ENCODE results near the gene IFNGR2.
"Not testable (repeated sequence)": the region's sequence is repeated elsewhere in the genome, so short reads cannot be mapped to it uniquely, and the experiment has no call there.

IFNGR2 gene

DNA sequence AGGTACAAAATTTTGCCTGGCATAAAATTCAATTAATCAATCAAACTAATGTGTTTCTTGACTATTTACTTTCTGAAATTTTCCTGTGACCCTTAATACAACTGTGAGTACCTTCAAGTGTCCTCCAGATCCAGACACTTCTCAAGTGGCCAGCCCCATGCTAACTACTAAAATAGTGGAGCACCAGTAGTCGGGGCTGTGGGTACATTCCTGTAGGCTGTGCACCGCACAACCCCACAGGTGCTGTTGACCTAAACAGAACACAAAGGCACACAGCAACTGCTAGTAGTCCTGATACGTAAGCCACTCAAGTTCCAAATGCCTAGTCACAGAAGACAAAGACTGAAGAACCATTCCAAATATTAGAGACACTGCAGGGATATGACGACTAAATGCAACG is 40.0 kb downstream of the IFNGR2 start:
- DNase-seq, result no peak

DNA sequence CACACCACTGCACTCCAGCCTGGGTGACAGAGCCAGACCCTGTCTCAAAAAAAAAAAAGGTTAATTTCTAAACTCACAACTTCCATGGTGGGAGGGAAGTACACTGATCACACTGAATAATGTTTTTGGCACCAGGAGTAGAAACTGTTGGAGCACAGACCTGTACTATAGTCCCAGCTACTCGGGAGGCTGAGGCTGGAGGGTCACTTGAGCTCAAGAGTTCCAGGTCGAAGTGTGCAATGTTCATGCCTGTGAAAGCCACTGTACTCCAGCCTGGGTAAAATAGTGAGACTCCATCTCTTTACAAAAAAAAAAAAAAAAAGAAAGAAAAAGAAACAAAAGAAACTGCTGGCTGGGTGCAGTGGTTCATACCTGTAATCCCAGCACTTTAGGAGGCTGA is 41.3 kb downstream of the IFNGR2 start:
- DNase-seq, result no peak

DNA sequence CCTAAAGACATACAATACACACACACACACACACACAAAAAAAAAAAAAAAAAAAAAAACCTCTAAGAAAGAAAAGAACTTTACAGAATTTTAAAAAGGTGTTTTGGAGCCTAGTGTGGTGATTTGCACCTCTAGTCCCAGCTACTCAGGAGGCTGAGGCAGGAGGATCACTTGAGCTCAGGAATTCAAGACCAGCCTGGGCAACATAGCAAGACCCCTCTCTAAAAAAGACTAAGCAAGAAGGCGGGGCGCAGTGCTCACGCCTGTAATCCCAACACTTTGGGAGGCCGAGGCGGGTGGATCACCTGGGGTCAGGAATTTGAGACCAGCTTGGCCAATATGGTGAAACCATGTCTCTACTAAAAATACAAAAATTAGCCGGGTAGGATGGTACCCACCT is 43.4 kb downstream of the IFNGR2 start:
- not testable (repeated sequence) for DNase-seq

DNA sequence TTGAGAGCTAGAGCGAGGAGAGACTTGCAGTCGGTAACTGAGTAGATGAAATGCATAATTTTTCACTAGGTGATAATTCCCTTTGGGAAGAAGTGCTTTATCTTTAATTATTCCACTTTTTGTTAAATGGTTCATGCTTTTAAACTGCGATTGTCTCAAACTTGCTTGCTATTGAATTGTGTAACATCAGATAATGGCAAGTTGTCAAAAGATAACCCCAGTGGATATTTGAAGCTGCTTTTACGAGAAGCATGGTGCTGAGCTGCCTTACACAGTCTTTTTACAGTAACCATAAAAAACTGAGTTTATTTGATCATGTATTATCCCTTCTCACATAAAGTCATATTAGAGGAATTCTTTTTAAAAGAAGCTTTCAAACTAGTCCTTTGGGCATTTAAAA is 46.4 kb downstream of the IFNGR2 start:
- no peak for DNase-seq

DNA sequence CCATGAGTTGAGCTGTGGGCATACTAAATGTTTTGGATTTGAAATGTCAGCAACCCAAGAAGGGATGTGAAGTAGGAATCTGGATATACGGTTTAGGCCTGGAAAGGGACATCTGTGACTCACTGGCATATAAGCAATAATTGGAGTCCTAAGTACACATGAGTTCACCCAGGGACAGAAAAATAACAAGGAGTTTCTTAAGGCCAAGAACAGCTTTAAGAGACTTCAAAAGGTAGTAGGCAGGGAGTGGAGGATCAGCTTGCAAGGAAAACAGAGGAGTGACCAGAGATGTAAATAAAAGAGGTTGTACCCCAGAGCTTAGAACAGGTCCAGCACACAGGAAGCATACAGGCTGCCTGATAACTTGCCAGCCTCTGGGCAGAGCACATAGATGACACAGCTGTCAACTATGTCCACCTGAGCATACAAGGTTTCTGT is 48.4 kb downstream of the IFNGR2 start:
- DNase-seq, result no peak

DNA sequence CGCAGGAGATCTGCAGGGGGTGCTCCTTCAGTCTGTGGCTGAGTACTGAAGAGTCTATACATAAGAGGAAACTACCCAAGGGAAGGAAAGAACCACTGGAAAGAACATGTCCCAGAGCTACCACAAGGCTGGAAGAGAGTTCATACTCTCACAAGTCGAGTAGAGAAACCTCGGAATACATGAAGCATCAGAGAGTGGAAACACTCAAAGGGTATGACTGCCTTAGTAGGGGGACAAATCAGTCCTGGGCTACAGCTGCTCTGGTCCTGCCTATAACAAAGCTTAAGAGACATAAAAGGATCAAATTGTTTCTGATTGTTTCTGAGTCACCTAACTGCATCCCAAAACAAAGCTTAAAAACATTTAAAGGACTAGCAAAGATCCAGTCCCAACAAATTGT is 49.1 kb downstream of the IFNGR2 start:
- DNase-seq, result no peak

DNA sequence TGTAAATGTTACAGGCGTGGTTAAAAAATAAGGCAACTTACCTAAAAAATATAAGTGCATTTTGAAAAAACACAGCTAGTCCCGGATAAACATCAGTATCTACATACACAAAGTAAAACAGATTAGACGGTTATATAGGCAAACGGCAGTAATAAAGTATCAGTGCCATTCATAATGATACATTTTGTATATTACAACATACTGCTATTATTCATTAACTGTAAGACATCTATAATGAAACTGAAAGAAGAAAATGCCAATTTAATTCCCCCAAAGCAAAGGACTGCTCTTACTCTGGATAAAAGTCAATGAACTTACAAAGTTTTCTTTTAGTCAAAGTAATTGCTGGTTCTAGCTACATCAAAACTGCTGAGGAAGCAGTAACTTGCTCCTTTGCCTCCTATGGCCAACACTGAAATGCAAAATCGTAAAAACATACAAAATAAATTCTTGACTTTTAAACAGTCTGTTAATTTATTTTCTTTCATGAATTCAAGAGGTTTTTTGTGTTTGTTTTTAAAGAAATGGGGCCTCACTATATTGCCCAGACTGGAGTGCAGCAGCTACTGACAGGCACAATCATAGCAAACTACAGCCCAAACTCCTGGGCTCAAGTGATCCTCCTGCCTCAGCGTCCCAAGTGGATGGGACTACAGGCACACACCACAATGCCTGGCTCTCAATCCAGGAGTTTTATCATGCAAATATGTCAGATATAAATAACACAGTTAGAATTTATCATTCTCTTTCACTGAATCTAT is 52.7 kb downstream of the IFNGR2 start:
- no peak for DNase-seq

DNA sequence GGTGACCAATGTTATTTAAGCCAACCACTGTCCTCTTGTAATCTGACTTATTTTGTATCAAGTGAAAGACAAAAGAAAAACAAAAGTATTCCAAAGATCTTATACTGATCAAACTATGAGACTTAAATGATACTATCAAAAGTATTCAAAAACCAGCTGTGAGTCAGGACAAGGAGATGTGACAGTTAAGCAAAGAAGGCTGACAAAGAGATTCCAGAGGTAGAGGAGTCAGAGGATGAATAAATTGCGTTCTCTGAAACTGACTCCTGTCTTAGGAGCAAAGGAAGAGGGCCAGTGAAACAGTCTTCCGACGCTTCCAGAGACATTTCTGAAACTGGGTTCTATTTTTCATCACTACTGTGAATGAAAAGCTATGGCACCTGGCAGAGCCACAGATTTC is 55.6 kb downstream of the IFNGR2 start:
- no peak for DNase-seq

DNA sequence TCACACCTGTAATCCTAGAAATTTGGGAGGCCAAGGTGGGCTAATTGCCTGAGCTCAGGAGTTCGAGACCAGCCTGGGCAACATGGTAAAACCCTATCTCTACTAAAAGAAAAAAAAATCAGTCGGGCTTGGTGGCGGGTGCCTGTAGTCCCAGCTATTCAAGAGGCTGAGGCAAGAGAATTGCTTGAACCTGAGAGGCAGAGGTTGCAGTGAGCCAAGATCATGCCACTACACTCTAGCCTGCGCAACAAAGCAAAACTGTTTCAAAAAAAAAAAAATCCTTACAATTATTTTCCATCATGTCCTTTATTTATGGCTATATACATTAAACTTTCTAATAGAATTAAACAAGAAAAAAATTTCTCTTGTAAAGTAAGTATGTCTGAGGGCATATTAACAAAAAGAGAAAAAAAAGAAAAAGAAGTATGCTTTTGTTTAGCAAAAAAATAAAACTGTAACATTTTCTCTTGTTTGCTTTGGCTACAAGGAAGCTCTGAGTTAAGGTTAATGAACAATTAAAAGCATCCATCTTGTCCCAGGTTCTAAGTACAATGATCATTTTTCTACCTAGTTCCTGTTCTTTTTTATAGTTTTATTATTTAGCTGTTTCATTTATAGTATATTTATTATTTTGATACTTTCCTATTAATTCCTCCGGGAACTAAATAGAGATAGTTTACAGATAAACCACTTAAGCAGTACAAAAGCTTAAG is 58.5 kb downstream of the IFNGR2 start:
- no peak for DNase-seq

DNA sequence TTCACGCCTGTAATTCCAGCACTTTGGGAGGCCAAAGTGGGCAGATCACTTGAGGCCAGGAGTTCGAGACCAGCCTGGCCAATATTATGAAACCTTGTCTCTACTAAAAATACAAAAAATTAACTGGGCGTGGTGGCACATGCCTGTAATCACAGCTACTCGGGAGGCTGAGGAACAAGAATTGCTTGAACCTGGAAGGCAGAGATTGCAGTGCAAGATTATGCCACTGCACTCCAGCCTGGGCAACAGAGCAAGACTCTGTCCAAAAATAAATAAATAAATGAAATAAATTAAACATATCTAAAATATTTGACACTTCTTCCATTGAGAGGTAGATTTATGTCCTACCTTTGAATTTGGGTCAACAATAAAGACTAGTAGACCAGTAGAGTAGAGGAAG is 66.0 kb downstream of the IFNGR2 start:
- DNase-seq, result not testable (repeated sequence)

DNA sequence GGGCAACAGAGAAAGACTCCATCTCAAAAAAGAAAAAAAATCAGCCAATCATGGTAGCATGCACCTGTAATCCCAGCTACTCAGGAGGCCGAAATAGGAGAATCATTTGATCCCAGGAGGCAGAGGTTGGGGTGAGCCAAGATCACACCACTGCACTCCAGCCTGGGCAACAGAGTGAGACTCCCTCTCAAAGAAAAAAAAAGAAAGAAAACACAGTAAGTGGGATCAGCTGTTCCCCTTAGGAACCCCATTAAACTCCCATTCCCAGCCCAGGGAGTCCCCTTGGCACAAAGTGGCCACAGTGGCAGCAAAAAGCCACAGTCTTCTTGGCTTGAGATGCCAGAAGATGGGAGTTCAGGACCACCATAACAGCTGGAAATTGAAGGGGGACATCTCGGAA is 67.5 kb downstream of the IFNGR2 start:
- no peak for DNase-seq

DNA sequence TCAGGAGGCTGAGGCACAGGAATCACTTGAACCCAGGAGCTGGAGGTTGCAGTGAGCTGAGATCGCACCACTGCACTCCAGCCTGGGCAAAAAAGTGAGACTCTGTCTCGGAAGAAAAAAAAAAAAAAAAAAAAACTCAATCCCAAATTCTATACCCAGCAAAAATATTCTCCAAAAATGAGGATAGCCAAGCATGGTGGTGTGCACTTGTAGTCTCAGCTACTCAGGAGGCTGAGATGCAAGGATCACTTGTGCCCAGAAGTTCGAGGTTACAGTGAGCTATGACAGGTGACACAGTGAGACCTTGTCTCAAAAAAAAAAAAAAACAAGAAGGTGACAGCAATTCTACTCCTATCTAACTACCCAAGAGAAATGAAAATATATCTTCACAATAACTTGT is 70.1 kb downstream of the IFNGR2 start:
- DNase-seq, result no peak

DNA sequence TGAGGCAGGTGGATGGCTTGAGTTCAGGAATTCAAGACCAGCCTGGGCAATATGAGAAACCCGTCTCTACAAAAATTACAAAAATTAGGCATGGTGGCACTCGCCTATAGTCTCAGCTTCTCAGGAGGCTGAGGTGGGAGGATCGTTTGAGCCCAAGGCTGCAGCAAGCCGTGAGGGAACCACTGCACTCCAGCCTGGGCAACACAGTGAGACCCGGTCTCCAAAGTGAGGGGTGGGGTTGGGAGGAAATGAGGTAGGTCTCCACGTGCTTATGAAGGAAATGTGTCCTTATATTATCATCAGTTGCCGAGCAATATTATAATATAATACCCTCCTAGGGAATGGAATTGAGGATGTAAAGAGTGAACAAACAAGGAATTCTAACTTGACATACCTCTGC is 73.9 kb downstream of the IFNGR2 start:
- DNase-seq, result no peak

DNA sequence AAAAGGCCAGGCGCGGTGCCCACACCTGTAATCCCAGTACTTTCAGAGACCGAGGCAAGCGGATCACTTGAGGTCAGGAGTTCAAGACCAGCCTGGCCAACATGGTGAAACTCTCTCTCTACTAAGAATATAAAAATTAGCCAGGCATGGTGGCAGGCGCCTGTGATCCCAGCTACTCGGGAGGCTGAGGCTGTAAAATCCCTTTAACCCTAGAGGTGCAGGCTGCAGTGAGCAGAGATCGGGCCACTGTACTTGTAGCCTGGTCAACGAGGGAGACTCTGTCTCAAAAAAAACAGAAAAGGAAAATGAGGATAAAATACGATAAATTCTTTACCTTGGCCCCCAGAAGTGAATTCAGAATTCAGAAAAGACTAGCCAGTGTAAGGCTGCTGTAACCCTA is 75.0 kb downstream of the IFNGR2 start:
- no peak for DNase-seq

DNA sequence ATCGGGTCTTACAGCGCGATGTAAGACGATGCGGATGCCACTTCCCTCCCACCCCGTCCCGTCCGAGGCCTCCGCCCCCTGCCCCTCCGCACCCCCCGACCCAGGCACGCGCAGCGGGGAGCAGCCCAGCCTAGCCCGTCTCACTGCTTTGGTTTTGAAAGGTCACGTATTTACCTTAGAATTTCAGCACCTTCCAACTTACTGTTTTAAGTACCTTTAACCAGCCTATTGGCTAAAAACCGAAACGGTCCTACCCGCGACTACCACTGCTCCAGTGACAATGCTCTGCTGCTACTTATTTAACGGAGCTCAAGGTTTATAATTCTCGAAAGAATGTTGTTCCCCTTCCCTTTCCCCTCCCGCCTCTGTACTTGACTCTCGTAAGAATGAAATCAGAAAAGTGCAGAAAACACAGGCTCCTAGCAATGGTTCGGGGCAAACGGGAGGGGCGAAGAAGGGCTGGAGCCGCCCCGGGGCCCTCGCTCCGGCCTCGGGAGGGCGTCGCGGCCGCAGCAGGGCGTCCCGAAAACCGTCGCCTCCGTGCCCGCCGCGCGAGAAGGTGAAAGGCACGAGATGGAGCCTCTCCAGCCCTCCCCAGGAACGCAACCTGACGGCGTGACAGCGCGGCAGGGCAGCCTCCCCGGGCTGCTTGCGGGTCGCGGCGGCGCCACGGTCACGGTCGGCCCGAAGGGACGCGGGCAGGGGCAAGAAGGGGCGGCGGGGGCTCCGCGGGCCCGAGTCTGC is 75.9 kb downstream of the IFNGR2 start:
- DNase-seq, result peak; percentile 18 to 55

DNA sequence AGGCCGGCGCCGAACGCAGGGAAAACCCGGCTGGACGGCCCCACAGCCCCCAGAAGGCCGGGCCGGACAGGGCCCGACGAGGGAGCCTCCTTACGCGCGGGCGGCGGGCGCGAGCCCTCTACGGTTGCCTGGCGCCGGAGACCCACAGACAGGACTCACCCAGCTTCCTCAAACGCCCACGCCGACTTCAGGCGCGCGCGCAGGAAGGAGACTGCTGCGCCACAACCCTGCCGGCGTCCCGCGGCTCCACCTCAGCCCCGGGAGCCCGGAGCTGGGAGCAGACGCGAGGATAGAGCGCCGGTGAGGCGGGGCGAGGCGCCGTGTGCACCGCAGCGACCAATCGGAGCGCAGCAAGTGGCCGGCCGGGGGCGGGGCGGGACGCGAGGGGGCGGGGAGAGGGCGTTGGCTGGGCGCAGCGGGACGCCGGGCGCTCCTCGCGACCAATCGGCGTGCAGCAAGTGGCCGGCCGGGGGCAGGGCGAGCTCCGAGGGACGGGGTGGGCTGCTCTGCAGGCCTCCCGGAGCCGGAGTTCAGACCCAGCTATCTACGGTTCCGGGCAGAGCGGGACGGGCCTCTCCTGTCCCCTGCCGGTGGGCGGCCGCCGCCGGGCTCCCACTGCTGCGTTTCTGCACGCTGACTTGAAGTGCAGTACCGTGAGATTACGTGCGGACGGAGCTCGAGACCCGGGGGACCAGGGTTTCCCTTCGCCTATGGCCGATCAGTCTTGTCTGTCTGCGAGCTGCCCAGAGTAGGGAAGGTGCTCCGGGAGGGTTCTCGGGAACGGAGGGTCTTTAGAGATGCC is 76.7 kb downstream of the IFNGR2 start, which contains the start of gene TMEM50B:
Gene TMEM50B, minus strand, starts transcription at position 296 of the 802 bp plus-strand sequence. CDS start 11,089 bp downstream, outside the sequence.
- peak; percentile 92 to 93 for DNase-seq

DNA sequence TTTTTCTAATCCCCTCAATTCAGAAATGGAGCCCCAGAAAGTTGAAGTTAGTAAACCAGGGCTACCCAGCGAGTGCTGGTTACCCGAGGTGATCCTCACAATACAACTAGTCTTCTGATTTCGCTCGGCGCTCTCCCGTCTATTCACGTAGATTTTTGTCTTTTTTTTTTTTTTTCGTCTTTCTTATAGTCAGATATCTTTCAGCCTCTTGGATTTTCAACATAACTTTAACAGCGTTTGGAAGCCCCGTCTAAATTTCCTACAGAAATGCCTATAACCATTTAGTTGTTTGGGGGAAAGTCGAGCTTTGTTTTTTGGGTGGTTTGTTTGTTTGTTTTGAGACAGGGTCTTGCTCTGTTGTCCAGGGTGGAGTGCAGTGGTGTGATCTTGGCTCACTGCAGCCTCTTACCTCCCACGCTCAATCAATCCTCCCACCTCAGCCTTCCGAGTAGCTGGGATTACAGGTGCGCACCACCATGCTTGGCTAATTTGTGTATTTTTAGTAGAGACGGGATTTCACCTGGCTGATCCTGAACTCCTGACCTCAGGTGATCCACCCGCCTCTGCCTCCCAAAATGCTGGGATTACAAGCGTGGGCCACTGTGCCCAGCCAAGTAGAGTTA is 77.4 kb downstream of the IFNGR2 start:
- DNase-seq, result no peak

DNA sequence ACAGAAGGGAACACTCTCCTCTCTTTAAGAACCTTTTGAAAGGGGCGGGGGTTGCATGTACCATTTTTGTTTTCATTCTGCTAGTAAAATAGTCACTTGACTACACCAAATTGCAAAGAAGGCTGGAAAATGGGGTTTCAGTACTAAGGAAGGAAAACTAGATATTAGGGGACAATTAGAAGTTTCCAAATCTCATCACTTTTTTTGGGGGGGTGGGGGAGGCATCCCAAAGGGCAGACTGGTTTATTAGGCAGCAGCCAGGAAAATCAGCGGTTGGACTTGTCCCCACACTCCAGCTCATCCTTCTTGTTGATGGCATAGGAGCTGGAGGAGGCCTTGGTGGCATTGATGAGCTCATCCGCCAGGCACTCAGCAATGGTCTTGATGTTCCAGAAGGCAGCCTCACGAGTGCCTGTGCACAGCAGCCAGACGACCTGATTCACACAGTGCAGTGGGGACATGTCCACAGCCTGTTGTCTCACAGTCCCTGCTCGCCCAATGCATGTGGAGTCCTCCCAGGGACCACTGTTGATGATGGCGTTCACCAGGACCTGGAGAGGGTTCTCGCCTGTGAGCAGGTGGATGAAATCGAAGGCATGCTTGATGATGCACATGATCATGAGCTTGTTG is 78.2 kb downstream of the IFNGR2 start:
- no peak for DNase-seq

Data from AML-193 (cell line).